Mammary epithelial cell (primary cell): ENCODE measurements around the gene ELOVL5.
"Not testable (repeated sequence)": the region's sequence is repeated elsewhere in the genome, so short reads cannot be mapped to it uniquely, and the experiment has no call there.

ENCODE experiments used
- EZH2 ChIP-seq: IDR thresholded peaks from 2 replicates; pipeline ENCODE4 v1.6.1; 2012; ENCODE audit warnings: low read length, inconsistent platforms, borderline replicate concordance
- TF ChIP-seq, protein P1 (sequence below), 2 donors: IDR thresholded peaks in 1 of 2; conservative IDR thresholded peaks in 1 of 2; 2 replicates each; pipeline ENCODE4 v1.5.1; 2011 to 2012; ENCODE audit warnings: inconsistent platforms in 2 of 2, low read length in 2 of 2, mild to moderate bottlenecking in 2 of 2, control low read depth in 1 of 2, low read depth in 1 of 2; ENCODE audit not compliant: insufficient read depth in 1 of 2; ENCODE audit errors: extremely low read depth in 1 of 2

DNA sequence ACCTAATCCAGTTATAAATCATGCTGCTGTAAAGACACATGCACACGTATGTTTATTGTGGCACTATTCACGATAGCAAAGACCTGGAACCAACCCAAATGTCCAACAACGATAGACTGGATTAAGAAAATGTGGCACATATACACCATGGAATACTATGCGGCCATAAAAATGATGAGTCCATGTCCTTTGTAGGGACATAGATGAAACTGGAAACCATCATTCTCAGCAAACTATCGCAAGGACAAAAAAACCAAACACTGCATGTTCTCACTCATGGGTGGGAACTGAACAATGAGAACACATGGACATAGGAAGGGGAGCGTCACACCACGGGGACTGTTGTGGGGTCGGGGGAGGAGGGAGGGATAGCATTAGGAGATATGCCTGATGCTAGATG is 31.5 kb downstream of the ELOVL5 start:
- TF ChIP-seq, protein P1, sequence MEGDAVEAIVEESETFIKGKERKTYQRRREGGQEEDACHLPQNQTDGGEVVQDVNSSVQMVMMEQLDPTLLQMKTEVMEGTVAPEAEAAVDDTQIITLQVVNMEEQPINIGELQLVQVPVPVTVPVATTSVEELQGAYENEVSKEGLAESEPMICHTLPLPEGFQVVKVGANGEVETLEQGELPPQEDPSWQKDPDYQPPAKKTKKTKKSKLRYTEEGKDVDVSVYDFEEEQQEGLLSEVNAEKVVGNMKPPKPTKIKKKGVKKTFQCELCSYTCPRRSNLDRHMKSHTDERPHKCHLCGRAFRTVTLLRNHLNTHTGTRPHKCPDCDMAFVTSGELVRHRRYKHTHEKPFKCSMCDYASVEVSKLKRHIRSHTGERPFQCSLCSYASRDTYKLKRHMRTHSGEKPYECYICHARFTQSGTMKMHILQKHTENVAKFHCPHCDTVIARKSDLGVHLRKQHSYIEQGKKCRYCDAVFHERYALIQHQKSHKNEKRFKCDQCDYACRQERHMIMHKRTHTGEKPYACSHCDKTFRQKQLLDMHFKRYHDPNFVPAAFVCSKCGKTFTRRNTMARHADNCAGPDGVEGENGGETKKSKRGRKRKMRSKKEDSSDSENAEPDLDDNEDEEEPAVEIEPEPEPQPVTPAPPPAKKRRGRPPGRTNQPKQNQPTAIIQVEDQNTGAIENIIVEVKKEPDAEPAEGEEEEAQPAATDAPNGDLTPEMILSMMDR (conservative IDR thresholded peaks at IDR 0.05 in 1 of 2, IDR thresholded peaks at IDR 0.05 in 1 of 2; ENCODE audit: extremely low read depth in 1 of 2, insufficient read depth in 1 of 2, low read depth in 1 of 2, low read length in 2 of 2), result not testable (repeated sequence)
- not testable (repeated sequence) for TF ChIP-seq EZH2
